CD4-positive, alpha-beta T cell (primary cell): Measurements from ENCODE around the gene ABHD16A. TPM values are rescaled to one million over a fixed set of nuclear protein-coding genes. Genes with fewer than 3 reads are reported as not detected.

Source experiments
- ATAC-seq: fragments of 200-7000 bp; cut with Tn5 transposase; one replicate; pipeline ENCODE4 v1.10.0; 2022; ENCODE audit warnings: mild to moderate bottlenecking; ENCODE audit not compliant: poor library complexity
- CTCF ChIA-PET: fragments of 350-600 bp; sonication (Branson Sonifier 250); formaldehyde crosslinking; loops from one replicate; lab custom pipeline; 2021; ENCODE audit warnings: antibody characterized with exemption, inconsistent platforms; lab: Charles Lee
- POLR2A ChIA-PET: fragments of 350-600 bp; sonication (Branson Sonifier 250); formaldehyde crosslinking; loops from one replicate; lab custom pipeline; 2021; ENCODE audit warnings: antibody characterized with exemption, inconsistent platforms; lab: Charles Lee
- DNase-seq, 14 experiments: peaks; one replicate each; pipeline ENCODE4 v3.0.0-alpha.2; 2013 to 2020; ENCODE audit warnings: mixed read lengths in 2 of 14
- H3K27ac ChIP-seq, 2 donors: one replicate each; pipeline versions ENCODE4 v1.5.1 to v1.7.0; 2013; ENCODE audit warnings: low read length in 2 of 2, low read depth in 1 of 2, mild to moderate bottlenecking in 1 of 2
- H3K27me3 ChIP-seq, 2 experiments: 1 replicate in 1 of 2; 2 replicates in 1 of 2; pipeline versions ENCODE4 v1.6.1 to v1.7.0; 2013; ENCODE audit warnings: low read length in 2 of 2, control low read depth in 1 of 2, mild to moderate bottlenecking in 1 of 2, moderate library complexity in 1 of 2; ENCODE audit not compliant: insufficient read depth in 2 of 2, control insufficient read depth in 1 of 2
- H3K36me3 ChIP-seq: one replicate; pipeline ENCODE4 v1.6.1; 2013; ENCODE audit warnings: low read length, control low read depth; ENCODE audit not compliant: insufficient read depth
- H3K4me1 ChIP-seq: one replicate; pipeline ENCODE4 v1.6.1; 2013; ENCODE audit warnings: low read length, control low read depth; ENCODE audit not compliant: insufficient read depth
- H3K4me3 ChIP-seq: one replicate; pipeline ENCODE4 v1.5.1; 2013; ENCODE audit warnings: mild to moderate bottlenecking, low read length, moderate library complexity
- H3K9me3 ChIP-seq, 2 experiments: 1 replicate in 1 of 2; 2 replicates in 1 of 2; pipeline versions ENCODE4 v1.6.1 to v1.7.0; 2013; ENCODE audit warnings: low read length in 2 of 2, mild to moderate bottlenecking in 2 of 2, control low read depth in 1 of 2, moderate library complexity in 1 of 2; ENCODE audit not compliant: control insufficient read depth in 1 of 2, insufficient read depth in 1 of 2
- H3K27ac Mint-ChIP-seq: one replicate; pipeline ENCODE4 v1.8.0; 2020; ENCODE audit warnings: mixed read lengths
- H3K27me3 Mint-ChIP-seq: one replicate; pipeline ENCODE4 v1.8.0; 2021; ENCODE audit warnings: mixed read lengths
- H3K36me3 Mint-ChIP-seq: one replicate; pipeline ENCODE4 v1.8.0; 2021; ENCODE audit warnings: low read depth, mixed read lengths
- H3K4me1 Mint-ChIP-seq: one replicate; pipeline ENCODE4 v1.8.0; 2021; ENCODE audit warnings: low read depth, mixed read lengths
- H3K4me3 Mint-ChIP-seq: one replicate; pipeline ENCODE4 v1.8.0; 2020; ENCODE audit warnings: mild to moderate bottlenecking, mixed read lengths
- H3K9me3 Mint-ChIP-seq: one replicate; pipeline ENCODE4 v1.8.0; 2020; ENCODE audit warnings: mixed read lengths
- CTCF ChIP-seq: fragments of 200-600 bp; IDR thresholded peaks from one replicate; pipeline ENCODE4 v1.8.0; 2022; ENCODE audit warnings: antibody characterized with exemption, mild to moderate bottlenecking
- intact Hi-C, 2 experiments: fragments of 100-400 bp; cut with DNase I in 1 of 2; cut with micrococcal nuclease in 1 of 2; formaldehyde crosslinking; loops; one replicate each; pipeline versions ENCODE4 v1.15.1 to v1.9.0; 2023 to 2025; cut with DNase I, micrococcal nuclease
- total RNA-seq, 174 experiments: library from RNA in 2 of 174; stranded (reverse) in 2 of 174; gene quantifications; one replicate each; pipeline ENCODE4 v1.2.3 and lab custom pipeline; 2021 to 2026

The ABHD16A gene
- total RNA-seq, 2 experiments from 2014 or later: 52.3 to 59.3 TPM

- no peaks in the 10 kb centered on the region for H3K27me3 ChIP-seq
- H3K27me3 Mint-ChIP-seq: no peaks in the 10 kb centered on the region
- no peaks in the 10 kb centered on the region for H3K9me3 Mint-ChIP-seq
- peak within 1 kb of the TSS; percentile 45 to 68 for H3K27ac ChIP-seq
- no peaks in the 10 kb centered on the region for H3K9me3 ChIP-seq
- H3K4me3 ChIP-seq: peak within 1 kb of the TSS; percentile 77
- peaks cover 35% of the 10 kb centered on the region for H3K36me3 ChIP-seq
- H3K27ac Mint-ChIP-seq: peak within 1 kb of the TSS; percentile 61
- ChIA-PET CTCF (interaction anchor here (0.6 to 5.8 kb wide), 16 partner anchors 10 to 137 kb away, joined by 3 to 41 read pairs (median 5); partner anchors contain the start of genes ABHD16A, HSPA1A, HSPA1B and HSPA1L), POLR2A (interaction anchor here (0.6 to 2.4 kb wide), 17 partner anchors 10 to 108 kb away, joined by 3 to 21 read pairs (median 7); partner anchors contain the start of genes ABHD16A, BAG6, C6orf47 and HSPA1A)
- DNase-seq (peak in 2 of 14 experiments; percentile 10 to 42), ATAC-seq (peak; percentile 24)
- TF ChIP-seq CTCF: no peak
- peaks cover 60% of the 10 kb centered on the region for H3K4me1 ChIP-seq
- H3K4me3 Mint-ChIP-seq: peak within 1 kb of the TSS; percentile 98
- H3K4me1 Mint-ChIP-seq: peaks cover 61% of the 10 kb centered on the region
- H3K36me3 Mint-ChIP-seq: peaks cover 47% of the 10 kb centered on the region
- intact Hi-C loops: loop anchor here (1.0 to 2.0 kb wide), 8 partner anchors 9 to 135 kb away; partner anchors contain the start of gene LY6G5C (in 1 of the 2)
These were observed 25.8 kb upstream of the ABHD16A start, which contains the start of gene DDAH2 for GRCh38 chr6:31728767-31729514. Gene DDAH2 (minus strand): TSS chr6:31729299. CDS start chr6:31729161, 138 bp downstream.

- peak in 1 of 14 experiments; percentile 49 for DNase-seq
- no peak for ATAC-seq
- peak overlapping the region; percentile 59 for H3K27ac Mint-ChIP-seq
- H3K36me3 Mint-ChIP-seq: peaks cover 38% of the 10 kb centered on the region
- intact Hi-C loops: loop anchor here in 1 of 2 experiments (1.0 to 2.0 kb wide), 4 partner anchors 41 to 136 kb away; partner anchors contain the start of gene LY6G5C
- H3K9me3 Mint-ChIP-seq: no peaks in the 10 kb centered on the region
- H3K27me3 Mint-ChIP-seq: no peaks in the 10 kb centered on the region
- TF ChIP-seq CTCF: no peak
- CTCF ChIA-PET: interaction anchor here (1.0 to 5.8 kb wide), 6 partner anchors 11 to 102 kb away, joined by 3 to 41 read pairs (median 12); partner anchors contain the start of genes LSM2 and MSH5
- H3K4me1 Mint-ChIP-seq: peaks cover 52% of the 10 kb centered on the region
- Histone ChIP-seq H3K27ac (no peak overlapping the region), H3K4me3 (no peak overlapping the region), H3K9me3 (no peaks in the 10 kb centered on the region), H3K4me1 (peaks cover 57% of the 10 kb centered on the region), H3K36me3 (peaks cover 26% of the 10 kb centered on the region), H3K27me3 (no peaks in the 10 kb centered on the region)
- POLR2A ChIA-PET: interaction anchor here (0.8 to 1.6 kb wide), 5 partner anchors 11 to 100 kb away, joined by 3 to 5 read pairs (median 3); partner anchors contain the start of genes ABHD16A, HSPA1B and LSM2
- peak overlapping the region; percentile 80 for H3K4me3 Mint-ChIP-seq
These were observed 24.9 kb upstream of the ABHD16A start for GRCh38 chr6:31727717-31728671.
